GOT3 (cell line): ENCODE data around the gene OR5D14.

ENCODE experiments used
- DNase-seq: peaks from one replicate; lab custom pipeline; 2025; ENCODE audit warnings: mixed read lengths; lab: John Stamatoyannopoulos, UW

OR5D14 gene

DNA sequence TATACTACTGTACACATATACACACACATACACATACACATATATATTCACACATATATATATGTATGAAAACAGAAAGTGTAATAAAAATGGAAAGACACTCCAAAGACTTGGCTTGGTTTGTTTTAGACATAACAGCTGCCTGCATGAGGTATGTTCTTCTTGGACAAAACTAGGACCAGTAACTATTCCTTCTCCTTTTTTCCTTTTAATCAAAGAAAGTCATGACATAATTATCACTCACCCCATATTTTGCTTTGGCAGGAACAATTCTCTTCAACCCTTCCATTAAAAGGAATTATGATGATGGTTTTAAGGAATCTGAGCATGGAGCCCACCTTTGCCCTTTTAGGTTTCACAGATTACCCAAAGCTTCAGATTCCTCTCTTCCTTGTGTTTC, at the start of gene OR5D14:
Gene OR5D14 (plus strand): TSS at position 301 of the 400 bp plus-strand sequence. CDS start 0 bp downstream, at position 301.
- no peak for DNase-seq

DNA sequence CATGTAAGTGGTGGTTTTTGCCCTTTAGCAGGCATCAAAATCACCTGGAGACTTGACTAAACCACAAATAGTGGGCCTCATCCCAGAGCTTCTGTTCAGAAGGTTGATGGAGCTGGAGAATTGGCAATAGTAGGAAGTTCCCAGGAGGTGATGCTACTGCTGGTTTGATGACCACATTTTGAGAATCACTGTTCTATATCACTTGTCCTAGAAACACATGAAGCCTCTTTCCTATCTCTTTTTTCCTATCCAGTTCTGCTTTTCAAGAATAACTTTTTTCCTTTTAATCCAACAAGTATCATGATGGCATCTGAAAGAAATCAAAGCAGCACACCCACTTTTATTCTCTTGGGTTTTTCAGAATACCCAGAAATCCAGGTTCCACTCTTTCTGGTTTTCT, 22.2 kb upstream of the OR5D14 start, which contains the start of gene OR5D13:
Gene OR5D13 (plus strand): TSS at position 301 of the 400 bp plus-strand sequence. CDS start 0 bp downstream, at position 301.
- no peak for DNase-seq

DNA sequence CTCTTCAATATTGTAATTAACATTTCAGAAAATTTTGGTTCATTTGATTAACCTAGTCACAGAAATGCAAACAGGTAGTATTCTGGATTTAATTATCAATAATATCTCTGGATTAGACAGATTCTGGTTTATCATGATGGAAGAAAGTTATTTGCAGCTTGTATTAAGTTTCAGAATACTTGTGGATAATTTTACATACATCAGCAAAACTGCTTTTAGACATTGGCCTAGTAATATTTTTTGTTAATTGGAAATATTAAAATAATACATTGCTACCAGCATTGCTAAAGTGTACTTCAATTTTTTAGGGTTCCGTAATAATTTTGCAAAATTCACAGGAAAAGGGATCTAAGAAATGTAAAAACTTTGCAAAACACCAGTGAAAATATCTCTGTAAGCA, 3.8 kb upstream of the OR5D14 start:
- DNase-seq, result no peak

DNA sequence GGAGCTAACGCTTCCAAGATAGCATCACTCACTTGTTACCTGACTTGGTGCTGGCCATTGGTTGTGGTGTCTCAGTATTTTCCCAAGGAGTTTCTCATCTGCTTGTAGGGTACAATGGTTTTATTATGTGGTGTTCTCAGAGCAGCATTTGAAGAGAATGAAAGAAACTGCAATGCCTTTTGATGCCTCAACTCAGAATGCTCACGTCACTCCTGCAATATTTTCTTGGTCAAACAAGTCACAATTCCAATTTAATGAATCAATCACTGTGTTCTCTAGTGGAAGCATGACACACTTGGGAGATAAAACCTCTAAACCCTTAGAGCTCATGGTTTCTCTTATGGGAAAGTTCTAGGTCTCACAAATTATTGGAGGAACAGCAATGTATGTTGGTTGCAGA, 2.0 kb upstream of the OR5D14 start:
- no peak for DNase-seq

DNA sequence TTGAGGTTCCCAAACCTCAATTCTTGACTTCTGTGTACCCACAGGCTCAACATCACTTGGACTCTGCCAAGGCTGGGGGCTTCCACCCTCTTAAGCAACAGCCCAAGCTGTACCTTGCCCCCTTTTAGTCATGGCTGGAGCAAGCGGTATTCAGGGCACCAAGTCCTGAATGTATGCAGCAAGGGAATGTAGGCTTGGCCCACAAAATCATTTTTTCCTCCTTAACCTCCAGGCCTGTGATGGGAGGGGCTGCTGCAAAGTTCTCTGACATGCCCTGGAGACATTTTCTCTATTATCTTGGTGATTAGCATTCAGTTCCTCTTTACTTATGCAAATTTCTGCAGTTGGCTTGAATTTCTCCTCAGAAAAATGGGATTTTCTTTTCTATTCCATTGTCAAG, 10.9 kb downstream of the OR5D14 start:
- no peak for DNase-seq

DNA sequence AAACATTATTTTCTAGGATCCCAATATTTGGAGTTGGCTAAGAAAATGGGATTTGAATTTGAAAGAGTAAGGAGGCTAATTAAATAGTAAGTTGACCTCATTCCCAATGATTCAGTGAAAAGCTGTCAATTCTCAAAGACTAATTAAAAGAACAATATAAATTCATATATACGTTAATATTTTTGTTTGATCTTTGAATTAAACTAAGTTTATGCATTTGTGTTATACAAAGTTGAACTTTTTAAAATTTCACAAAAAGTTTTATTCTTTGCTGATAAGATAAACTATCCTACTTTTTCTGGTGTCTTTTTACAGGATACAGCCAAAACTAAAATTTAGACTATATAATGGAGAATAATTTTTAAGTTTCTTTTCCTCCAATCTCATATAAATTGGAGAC, 15.7 kb downstream of the OR5D14 start, which contains the start of gene OR5L1:
Gene OR5L1 (plus strand): TSS at position 301 of the 400 bp plus-strand sequence. CDS start 100 bp downstream, outside the sequence.
- DNase-seq, result no peak

DNA sequence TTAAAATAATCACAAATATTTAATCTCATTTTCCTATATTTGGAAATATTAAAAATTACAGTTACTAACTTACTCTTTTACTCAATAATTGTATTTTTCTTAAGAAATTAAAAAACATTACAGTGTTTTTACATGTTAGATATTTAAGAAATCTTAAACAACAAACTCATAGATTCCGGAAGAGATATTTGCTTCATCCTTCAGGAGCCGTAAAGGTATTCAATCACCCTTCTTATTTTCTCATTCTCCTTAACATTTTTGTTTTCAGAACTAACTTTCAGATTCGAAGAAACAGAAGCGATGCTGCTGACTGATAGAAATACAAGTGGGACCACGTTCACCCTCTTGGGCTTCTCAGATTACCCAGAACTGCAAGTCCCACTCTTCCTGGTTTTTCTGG, 24.0 kb downstream of the OR5D14 start, which contains the start of gene OR5D18:
Gene OR5D18 (plus strand): TSS at position 301 of the 400 bp plus-strand sequence. CDS start 0 bp downstream, at position 301.
- no peak for DNase-seq

DNA sequence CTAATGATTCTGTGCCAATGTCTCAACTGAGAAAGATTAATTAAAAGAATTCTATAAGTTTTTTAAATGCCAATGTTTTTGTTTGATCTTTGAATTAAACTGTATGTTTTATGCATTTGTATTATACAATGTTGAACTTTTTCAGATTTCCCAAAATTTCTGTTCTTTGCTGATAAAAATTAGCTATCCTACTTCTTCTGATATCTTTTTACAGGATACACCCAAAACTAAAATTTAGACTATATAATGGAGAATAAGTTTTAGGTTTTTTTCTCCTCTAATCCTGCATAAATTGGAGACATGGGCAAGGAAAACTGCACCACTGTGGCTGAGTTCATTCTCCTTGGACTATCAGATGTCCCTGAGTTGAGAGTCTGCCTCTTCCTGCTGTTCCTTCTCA, 31.6 kb downstream of the OR5D14 start, which contains the start of gene OR5L2:
Gene OR5L2 (plus strand): TSS at position 301 of the 400 bp plus-strand sequence. CDS start 0 bp downstream, at position 301.
- no peak for DNase-seq

DNA sequence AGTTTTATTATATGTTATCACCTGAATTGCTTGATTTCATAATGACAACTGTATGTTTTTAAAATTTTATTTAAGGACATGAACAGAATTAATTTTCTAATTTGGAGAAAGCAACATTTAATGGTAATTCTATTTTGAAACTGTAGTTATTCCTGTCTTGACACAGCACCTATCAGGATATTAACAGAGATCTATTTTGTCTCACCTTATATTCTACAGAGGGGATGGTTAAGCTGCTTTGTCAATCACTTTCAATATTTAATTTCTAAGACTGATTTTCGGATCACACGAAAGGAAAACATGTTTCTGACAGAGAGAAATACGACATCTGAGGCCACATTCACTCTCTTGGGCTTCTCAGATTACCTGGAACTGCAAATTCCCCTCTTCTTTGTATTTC, 43.1 kb downstream of the OR5D14 start, which contains the start of gene OR5D16:
Gene OR5D16 (plus strand): TSS at position 301 of the 400 bp plus-strand sequence. CDS start 0 bp downstream, at position 301.
- DNase-seq, result no peak
